ENCODE measurements around the gene SUN5.
"Not testable (repeated sequence)": the region's sequence is repeated elsewhere in the genome, so short reads cannot be mapped to it uniquely, and the experiment has no call there.

The SUN5 gene

DNA sequence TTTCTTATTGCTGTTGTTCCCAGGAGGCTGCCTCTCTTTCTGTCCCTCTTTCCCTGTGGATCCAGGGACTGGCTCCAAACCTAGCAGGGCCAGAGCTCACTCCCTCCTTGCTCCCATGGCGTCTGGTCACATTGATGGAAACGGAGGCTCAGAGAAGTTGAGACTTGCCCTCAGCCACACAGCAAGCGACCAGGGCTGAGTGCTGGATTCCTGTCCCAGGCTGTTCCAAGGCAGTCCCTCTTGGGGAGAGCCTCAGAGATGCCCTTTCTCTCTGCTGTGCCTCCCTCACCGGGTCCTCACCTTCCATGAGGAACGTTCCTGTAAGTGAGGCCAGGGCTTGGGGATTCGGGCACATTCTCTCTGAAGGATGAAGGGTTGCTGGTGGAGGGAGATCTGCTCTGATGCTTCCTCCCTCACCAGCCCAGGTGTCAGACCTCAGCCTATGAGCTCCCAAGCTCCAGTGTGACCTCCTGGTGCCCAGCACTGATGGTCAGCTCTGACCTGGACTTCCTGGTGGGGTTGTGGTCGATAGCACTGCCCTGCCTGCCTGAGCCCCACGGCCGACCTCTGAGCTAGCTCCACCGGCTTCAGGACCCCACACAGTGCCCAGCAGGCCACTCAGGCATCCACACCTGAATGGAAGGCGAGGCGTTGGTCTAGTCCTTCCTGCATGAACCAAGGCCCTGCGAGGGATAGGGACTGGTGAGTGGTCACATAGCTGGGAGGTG lies 26.8 kb downstream of the SUN5 start:
- DNase-seq (ENCODE audit: low read depth, low spot score) = no peak

- no peak for DNase-seq (ENCODE audit: low read depth, low spot score)
These were observed 27.5 kb downstream of the SUN5 start for GRCh38 chr20:32976746-32977145.

- peak; percentile 65 for DNase-seq (ENCODE audit: low read depth, low spot score)
These were observed 28.2 kb downstream of the SUN5 start for GRCh38 chr20:32975698-32976674.

GRCh38 chr20:32975121-32975520 lies 29.1 kb downstream of the SUN5 start:
- not testable (repeated sequence) for DNase-seq (ENCODE audit: low read depth, low spot score)

DNA sequence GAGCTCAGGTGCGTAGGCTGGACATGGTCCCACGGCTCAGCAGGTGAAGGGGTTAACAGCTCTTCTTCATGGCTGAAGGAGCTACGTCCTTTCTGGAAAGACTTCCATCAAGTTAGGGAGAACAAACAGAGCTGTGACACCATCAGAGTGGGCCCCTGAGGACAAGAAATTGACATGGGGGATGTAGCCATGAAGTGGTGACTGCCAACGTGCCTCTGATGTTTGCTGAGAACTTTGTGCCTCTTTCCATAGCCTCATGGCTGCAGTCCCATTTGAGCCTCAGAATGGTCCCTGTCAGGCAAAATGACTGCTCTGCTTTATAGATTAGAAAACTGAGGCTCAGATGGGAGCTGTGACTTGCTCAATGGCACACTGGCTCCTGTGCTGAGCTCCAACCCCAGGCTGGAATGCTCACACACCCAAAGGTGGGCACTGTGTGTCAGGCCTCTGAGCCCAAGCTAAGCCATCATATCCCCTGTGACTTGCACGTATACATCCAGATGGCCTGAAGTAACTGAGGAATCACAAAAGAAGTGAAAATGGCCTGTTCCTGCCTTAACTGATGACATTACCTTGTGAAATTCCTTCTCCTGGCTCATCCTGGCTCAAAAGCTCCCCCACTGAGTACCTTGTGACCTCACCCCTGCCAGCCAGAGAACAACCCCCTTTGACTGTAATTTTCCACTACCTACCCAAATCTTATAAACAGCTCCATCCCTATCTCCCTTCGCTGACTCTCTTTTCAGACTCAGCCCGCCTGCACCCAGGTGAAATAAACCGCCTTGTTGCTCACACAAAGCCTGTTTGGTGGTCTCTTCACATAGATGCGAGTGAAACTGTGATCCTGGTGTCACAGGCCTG lies 29.8 kb downstream of the SUN5 start:
- DNase-seq (ENCODE audit: low read depth, low spot score) = peak; percentile 49

- DNase-seq (ENCODE audit: low read depth, low spot score) = peak; percentile 37
These were observed 31.0 kb downstream of the SUN5 start for GRCh38 chr20:32973077-32973717.

- DNase-seq (ENCODE audit: low read depth, low spot score) = no peak
These were observed 31.8 kb downstream of the SUN5 start for GRCh38 chr20:32972181-32973076.

DNA sequence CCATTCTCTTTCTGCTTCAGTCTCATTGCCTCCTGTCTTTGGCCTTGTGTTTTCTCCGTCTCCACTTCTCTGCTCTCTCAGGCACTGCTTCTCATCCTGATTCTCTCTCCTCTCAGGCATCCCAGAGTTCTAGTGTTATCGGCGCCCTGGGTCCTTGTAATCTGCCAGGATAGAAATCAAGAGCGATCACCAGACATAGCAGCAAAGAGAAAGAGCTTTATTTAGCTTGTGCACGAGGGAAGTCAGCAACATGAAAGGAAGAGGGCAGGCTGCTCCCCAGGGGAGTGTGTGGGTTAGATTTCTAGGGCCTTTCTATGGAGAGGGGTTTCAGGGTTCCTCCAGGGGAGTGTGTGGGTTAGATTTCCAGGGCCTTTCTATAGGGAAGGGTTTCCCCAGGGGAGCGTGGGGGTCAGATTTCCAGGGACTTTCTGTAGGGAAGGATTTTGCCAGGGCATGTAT lies 32.5 kb downstream of the SUN5 start:
- no peak for DNase-seq (ENCODE audit: low read depth, low spot score)

DNA sequence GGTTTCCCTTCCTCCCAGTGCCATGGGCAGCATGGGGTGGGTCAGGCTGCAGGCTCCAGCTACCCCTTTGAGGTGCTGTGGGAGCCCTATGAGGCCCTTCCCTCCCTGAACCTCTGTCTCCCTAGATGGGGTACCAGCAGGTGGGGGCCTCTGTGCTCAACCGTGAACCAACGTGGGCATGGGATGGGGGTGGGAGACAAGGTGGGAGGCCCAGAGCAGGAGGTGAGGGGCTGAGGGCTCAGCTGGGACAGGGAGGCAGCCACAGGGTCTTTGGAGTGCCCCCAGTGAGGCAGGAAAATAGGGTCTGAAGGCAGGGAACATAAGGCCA lies 33.3 kb downstream of the SUN5 start:
- no peak for DNase-seq (ENCODE audit: low read depth, low spot score)

- DNase-seq (ENCODE audit: low read depth, low spot score) = no peak
These were observed 33.9 kb downstream of the SUN5 start for GRCh38 chr20:32970115-32970972.

- no peak for DNase-seq (ENCODE audit: low read depth, low spot score)
These were observed 34.7 kb downstream of the SUN5 start for GRCh38 chr20:32969356-32970114.

- no peak for DNase-seq (ENCODE audit: low read depth, low spot score)
These were observed 35.6 kb downstream of the SUN5 start for GRCh38 chr20:32968478-32969241.

- no peak for DNase-seq (ENCODE audit: low read depth, low spot score)
These were observed 36.2 kb downstream of the SUN5 start for GRCh38 chr20:32967961-32968457.

DNA sequence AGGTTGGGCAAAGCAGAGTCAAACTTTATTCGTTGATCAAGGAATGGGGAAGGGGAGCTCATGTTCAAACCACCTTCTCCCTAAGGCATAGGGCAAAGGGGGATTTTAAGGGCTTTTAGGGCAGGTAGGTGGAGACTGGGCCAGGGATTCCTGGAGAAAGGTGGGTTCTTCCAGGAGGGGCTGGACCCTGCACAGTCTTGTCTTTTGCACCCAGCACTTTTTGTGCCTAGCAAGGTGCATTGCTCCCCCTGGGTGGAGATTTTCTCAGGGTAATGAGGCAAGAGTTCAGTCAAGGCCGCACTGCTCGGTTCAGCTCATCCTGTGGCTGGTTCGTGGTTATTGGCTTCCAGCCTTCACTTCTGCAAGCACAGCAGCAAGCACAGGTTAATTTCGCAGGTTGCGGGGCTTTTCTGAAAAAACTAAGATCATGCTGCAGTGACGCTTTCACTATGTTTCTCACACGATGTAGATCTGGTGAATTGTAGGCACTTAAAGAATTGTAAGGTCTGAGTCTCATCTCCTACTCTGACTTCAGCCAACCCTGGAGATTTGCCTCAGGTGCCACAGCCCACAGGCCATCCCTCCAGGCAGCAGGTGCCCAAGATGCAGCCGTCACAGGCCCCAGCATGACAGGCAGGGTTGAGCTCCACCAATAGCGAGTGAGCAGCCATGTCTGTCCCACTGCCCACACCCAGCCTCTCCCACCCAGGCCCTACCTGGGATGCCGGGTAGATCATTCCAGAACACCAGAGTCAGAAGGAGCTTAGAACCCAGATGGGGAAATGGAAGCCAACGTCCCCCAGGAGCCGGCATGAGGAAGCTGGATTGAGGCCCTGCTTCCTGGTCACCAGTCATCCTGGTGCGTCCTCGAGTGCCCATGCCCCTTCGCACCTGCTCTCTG lies 37.1 kb downstream of the SUN5 start:
- no peak for DNase-seq (ENCODE audit: low read depth, low spot score)

DNA sequence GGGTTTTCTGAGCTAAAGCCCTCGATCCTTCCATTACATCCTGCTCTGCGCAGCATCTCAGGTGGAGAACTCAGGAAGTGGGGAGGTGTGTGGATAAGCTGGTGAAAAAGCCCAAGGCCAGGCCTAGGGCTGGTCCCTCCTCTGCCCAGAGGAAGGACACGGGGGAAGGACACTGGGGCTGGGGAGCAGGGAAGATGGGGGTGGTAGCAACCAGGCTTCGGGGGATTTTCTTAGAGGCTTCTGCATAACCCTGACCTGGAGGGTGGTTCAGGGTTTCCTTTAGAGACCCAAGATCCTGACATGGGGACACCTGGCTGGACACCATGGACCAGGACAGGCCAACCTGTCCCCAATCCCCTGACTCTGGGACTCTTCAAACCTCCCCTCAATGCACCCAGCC lies 37.9 kb downstream of the SUN5 start:
- DNase-seq (ENCODE audit: low read depth, low spot score) = no peak

DNA sequence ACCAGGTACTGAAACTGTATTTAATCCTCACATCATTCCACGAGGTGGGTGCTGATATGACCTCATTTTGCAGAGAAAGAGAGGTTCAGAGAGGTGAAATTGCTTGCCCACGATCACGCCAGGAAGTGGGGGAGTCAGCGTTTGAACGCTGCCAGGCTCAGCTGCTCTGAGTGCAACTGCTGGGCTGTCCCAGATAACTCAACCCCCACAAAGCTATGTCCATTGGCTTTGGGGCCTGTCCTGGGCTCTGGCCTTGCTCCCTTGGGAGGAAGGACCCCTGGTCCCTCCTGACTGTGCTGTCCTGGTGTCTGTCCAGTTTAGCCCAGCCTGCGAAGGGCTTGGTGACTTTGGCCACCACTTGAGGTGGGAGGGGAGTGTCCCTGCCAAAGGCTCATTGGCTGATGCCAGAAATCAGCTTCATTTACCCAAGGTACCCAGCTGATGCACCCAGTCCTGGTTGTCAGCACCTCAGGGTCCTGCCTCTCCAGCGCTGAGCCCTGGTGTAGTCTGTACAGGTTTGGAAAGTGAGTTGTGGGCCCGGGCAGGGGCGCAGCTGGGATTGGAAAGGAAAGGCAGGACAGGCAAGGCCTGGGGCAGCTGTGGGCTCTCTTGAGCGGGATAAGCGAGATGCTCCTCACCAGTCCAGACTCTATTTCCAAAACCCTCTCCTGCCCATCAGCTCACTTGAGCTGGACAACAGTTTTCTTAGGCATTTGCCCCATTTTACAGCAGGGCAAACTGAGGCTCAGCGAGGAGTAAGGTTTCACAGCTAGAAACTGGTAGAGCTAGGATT lies 38.5 kb downstream of the SUN5 start:
- no peak for DNase-seq (ENCODE audit: low read depth, low spot score)

Measured in ELF-1 (cell line).